Activated CD4-positive, alpha-beta T cell treated with anti-CD3 and anti-CD28 coated beads, Interleukin-2, amount 10 ng/mL, durations not matched to agents 24 days and 14 days (primary cell): Measurements from ENCODE around the gene AMMECR1L. TPM values are rescaled to one million over a fixed set of nuclear protein-coding genes. Genes with fewer than 3 reads are reported as not detected.
"Not testable (repeated sequence)": the region's sequence is repeated elsewhere in the genome, so short reads cannot be mapped to it uniquely, and the experiment has no call there.

Experiments
- DNase-seq: peaks from one replicate; pipeline ENCODE4 v3.0.0; 2022
- H3K27ac Mint-ChIP-seq: one replicate; pipeline ENCODE4 v1.8.0; 2022; ENCODE audit warnings: mild to moderate bottlenecking, mixed read lengths
- H3K27me3 Mint-ChIP-seq: one replicate; pipeline ENCODE4 v1.8.0; 2022; ENCODE audit warnings: mixed read lengths
- H3K36me3 Mint-ChIP-seq: one replicate; pipeline ENCODE4 v1.8.0; 2022; ENCODE audit warnings: low read depth, mild to moderate bottlenecking, mixed read lengths
- H3K4me1 Mint-ChIP-seq: one replicate; pipeline ENCODE4 v1.8.0; 2021; ENCODE audit warnings: mixed read lengths
- H3K4me3 Mint-ChIP-seq: one replicate; pipeline ENCODE4 v1.8.0; 2022; ENCODE audit warnings: mild to moderate bottlenecking, moderate library complexity, mixed read lengths
- H3K9me3 Mint-ChIP-seq: one replicate; pipeline ENCODE4 v1.8.0; 2021; ENCODE audit warnings: mixed read lengths
- intact Hi-C: fragments of 100-400 bp; cut with micrococcal nuclease; formaldehyde crosslinking; loops from one replicate; pipeline ENCODE4 v1.15.1; 2023
- total RNA-seq: library from RNA; stranded (reverse); gene quantifications from 2 replicates; pipeline ENCODE4 v1.2.3, GENCODE V29; 2022

AMMECR1L gene
- total RNA-seq, 1 donor from 2014 or later: 20.2 TPM

GRCh38 chr2:127897531-127898211 is 11.9 kb upstream of the AMMECR1L start:
- H3K36me3 Mint-ChIP-seq: no peaks in the 10 kb centered on the region
- H3K27me3 Mint-ChIP-seq: peaks cover 3% of the 10 kb centered on the region

GRCh38 chr2:127893494-127893893 is 7.7 kb upstream of the AMMECR1L start:
- Mint-ChIP-seq H3K4me3 (no peak overlapping the region), H3K9me3 (no peaks in the 10 kb centered on the region), H3K27me3 (no peaks in the 10 kb centered on the region), H3K36me3 (peaks cover 2% of the 10 kb centered on the region), H3K4me1 (peaks cover 2% of the 10 kb centered on the region), H3K27ac (no peak overlapping the region)
- intact Hi-C loops: no loop called here
- no peak for DNase-seq

More at GRCh38 chr2:127897531-127898211, 11.9 kb upstream of the AMMECR1L start:
- no peaks in the 10 kb centered on the region for H3K4me1 Mint-ChIP-seq
- no peak overlapping the region for H3K27ac Mint-ChIP-seq
- no peak for DNase-seq
- no peak overlapping the region for H3K4me3 Mint-ChIP-seq
- intact Hi-C loops: no loop called here
- no peaks in the 10 kb centered on the region for H3K9me3 Mint-ChIP-seq

- no peak for DNase-seq
- H3K4me1 Mint-ChIP-seq: peaks cover 2% of the 10 kb centered on the region
- H3K9me3 Mint-ChIP-seq: no peaks in the 10 kb centered on the region
- intact Hi-C loops: no loop called here
- H3K4me3 Mint-ChIP-seq: no peak overlapping the region
- no peaks in the 10 kb centered on the region for H3K27me3 Mint-ChIP-seq
- peaks cover 2% of the 10 kb centered on the region for H3K36me3 Mint-ChIP-seq
- no peak overlapping the region for H3K27ac Mint-ChIP-seq
Observed at GRCh38 chr2:127893033-127893432, 7.3 kb upstream of the AMMECR1L start.

- Mint-ChIP-seq H3K4me3 (no peak overlapping the region), H3K27ac (no peak overlapping the region), H3K27me3 (no peaks in the 10 kb centered on the region), H3K36me3 (peaks cover 2% of the 10 kb centered on the region), H3K9me3 (no peaks in the 10 kb centered on the region), H3K4me1 (peaks cover 13% of the 10 kb centered on the region)
- DNase-seq: no peak
- intact Hi-C loops: no loop called here
Observed at GRCh38 chr2:127891811-127892210, 6.1 kb upstream of the AMMECR1L start.

- H3K36me3 Mint-ChIP-seq, intact Hi-C loops, H3K27me3 Mint-ChIP-seq, H3K27ac Mint-ChIP-seq, H3K4me3 Mint-ChIP-seq, H3K9me3 Mint-ChIP-seq, DNase-seq: not testable (repeated sequence)
- H3K4me1 Mint-ChIP-seq: peaks cover 13% of the 10 kb centered on the region
Observed at GRCh38 chr2:127890756-127891155, 5.0 kb upstream of the AMMECR1L start.

GRCh38 chr2:127888772-127889171 is 3.0 kb upstream of the AMMECR1L start:
- H3K27ac Mint-ChIP-seq: no peak overlapping the region
- H3K4me1 Mint-ChIP-seq: peaks cover 25% of the 10 kb centered on the region
- no peaks in the 10 kb centered on the region for H3K27me3 Mint-ChIP-seq
- H3K36me3 Mint-ChIP-seq: peaks cover 14% of the 10 kb centered on the region
- no peak overlapping the region for H3K4me3 Mint-ChIP-seq
- no peaks in the 10 kb centered on the region for H3K9me3 Mint-ChIP-seq
- no peak for DNase-seq
- intact Hi-C loops: loop anchor here (10.0 kb wide), 1 partner anchor 206 kb away; the partner anchor contains the start of gene UGGT1

- H3K27ac Mint-ChIP-seq: no peak overlapping the region
- no peak overlapping the region for H3K4me3 Mint-ChIP-seq
- DNase-seq: no peak
- intact Hi-C loops: loop anchor here (2.0 to 10.0 kb wide), 2 partner anchors 141 to 207 kb away; partner anchors contain the start of genes SAP130 and UGGT1
- H3K4me1 Mint-ChIP-seq: peaks cover 31% of the 10 kb centered on the region
- H3K27me3 Mint-ChIP-seq: no peaks in the 10 kb centered on the region
- H3K36me3 Mint-ChIP-seq: peaks cover 21% of the 10 kb centered on the region
- H3K9me3 Mint-ChIP-seq: no peaks in the 10 kb centered on the region
Observed at GRCh38 chr2:127887776-127888130, 2.0 kb upstream of the AMMECR1L start.

- Mint-ChIP-seq H3K9me3 (no peaks in the 10 kb centered on the region), H3K27me3 (no peaks in the 10 kb centered on the region), H3K36me3 (peaks cover 25% of the 10 kb centered on the region), H3K4me1 (peaks cover 34% of the 10 kb centered on the region), H3K4me3 (peak overlapping the region; percentile 84), H3K27ac (peak overlapping the region; percentile 75)
- intact Hi-C loops: loop anchor here (2.0 to 10.0 kb wide), 2 partner anchors 142 to 208 kb away; partner anchors contain the start of genes SAP130 and UGGT1
- no peak for DNase-seq
Observed at GRCh38 chr2:127887082-127887775, 1.5 kb upstream of the AMMECR1L start.

- DNase-seq, H3K27me3 Mint-ChIP-seq, H3K9me3 Mint-ChIP-seq: not testable (repeated sequence)
- peak overlapping the region; percentile 80 for H3K27ac Mint-ChIP-seq
- H3K4me3 Mint-ChIP-seq: peak overlapping the region; percentile 84
- intact Hi-C loops: loop anchor here (2.0 to 10.0 kb wide), 2 partner anchors 142 to 208 kb away; partner anchors contain the start of genes SAP130 and UGGT1
- peaks cover 37% of the 10 kb centered on the region for H3K4me1 Mint-ChIP-seq
- peaks cover 29% of the 10 kb centered on the region for H3K36me3 Mint-ChIP-seq
Observed at GRCh38 chr2:127886593-127886935, 808 bp upstream of the AMMECR1L start.

GRCh38 chr2:127884861-127885740 is 655 bp downstream of the AMMECR1L start:
- H3K4me1 Mint-ChIP-seq: peaks cover 38% of the 10 kb centered on the region
- DNase-seq: peak; percentile 77
- H3K4me3 Mint-ChIP-seq: peak overlapping the region; percentile 95
- intact Hi-C loops: loop anchor here (10.0 kb wide), 1 partner anchor 210 kb away; the partner anchor contains the start of gene UGGT1
- H3K27ac Mint-ChIP-seq: peak overlapping the region; percentile 76
- not testable (repeated sequence) for H3K9me3 Mint-ChIP-seq, H3K27me3 Mint-ChIP-seq
- H3K36me3 Mint-ChIP-seq: peaks cover 34% of the 10 kb centered on the region

- no peaks in the 10 kb centered on the region for H3K27me3 Mint-ChIP-seq
- DNase-seq: no peak
- peaks cover 38% of the 10 kb centered on the region for H3K36me3 Mint-ChIP-seq
- peaks cover 42% of the 10 kb centered on the region for H3K4me1 Mint-ChIP-seq
- intact Hi-C loops: loop anchor here (10.0 kb wide), 1 partner anchor 210 kb away; the partner anchor contains the start of gene UGGT1
- H3K4me3 Mint-ChIP-seq: peak overlapping the region; percentile 95
- H3K9me3 Mint-ChIP-seq: no peaks in the 10 kb centered on the region
- H3K27ac Mint-ChIP-seq: peak overlapping the region; percentile 76
Observed at GRCh38 chr2:127884436-127884835, 1.3 kb downstream of the AMMECR1L start.

- Mint-ChIP-seq H3K4me3 (no peak overlapping the region), H3K9me3 (no peaks in the 10 kb centered on the region), H3K27me3 (no peaks in the 10 kb centered on the region), H3K4me1 (peaks cover 50% of the 10 kb centered on the region), H3K27ac (no peak overlapping the region), H3K36me3 (peaks cover 45% of the 10 kb centered on the region)
- DNase-seq: peak; percentile 35
- intact Hi-C loops: loop anchor here (10.0 kb wide), 1 partner anchor 215 kb away; the partner anchor contains the start of gene UGGT1
Observed at GRCh38 chr2:127879899-127880298, 5.9 kb downstream of the AMMECR1L start.

- Mint-ChIP-seq H3K36me3 (peaks cover 39% of the 10 kb centered on the region), H3K4me1 (peaks cover 39% of the 10 kb centered on the region), H3K27me3 (no peaks in the 10 kb centered on the region), H3K9me3 (no peaks in the 10 kb centered on the region), H3K27ac (no peak overlapping the region), H3K4me3 (no peak overlapping the region)
- no peak for DNase-seq
- intact Hi-C loops: no loop called here
Observed at GRCh38 chr2:127877626-127878025, 8.1 kb downstream of the AMMECR1L start.
